GM21515 (cell line): Measurements from ENCODE around the gene CARNS1.

ENCODE experiments used
- ATAC-seq: cut with Tn5 transposase; IDR thresholded peaks from one replicate; pipeline ENCODE4 v1.9.1; 2021; ENCODE audit not compliant: unreplicated experiment

The CARNS1 gene

GRCh38 chr11:67415501-67416304 lies at the start of gene CARNS1:
Gene CARNS1, plus strand, starts transcription at chr11:67415678. Its CDS starts 522 bp downstream, at chr11:67416200.
- ATAC-seq: no peak

- ATAC-seq: no peak
Observed at GRCh38 chr11:67365736-67366444, 49.6 kb upstream of the CARNS1 start.

GRCh38 chr11:67366546-67366945 lies 48.9 kb upstream of the CARNS1 start:
- no peak for ATAC-seq

- ATAC-seq: no peak
Observed at GRCh38 chr11:67366961-67367760, 48.3 kb upstream of the CARNS1 start.

GRCh38 chr11:67367761-67368227 lies 47.7 kb upstream of the CARNS1 start:
- no peak for ATAC-seq

- no peak for ATAC-seq
Observed at GRCh38 chr11:67368621-67369020, 46.9 kb upstream of the CARNS1 start.

GRCh38 chr11:67369275-67369674 lies 46.2 kb upstream of the CARNS1 start:
- no peak for ATAC-seq

GRCh38 chr11:67369801-67370284 lies 45.6 kb upstream of the CARNS1 start:
- ATAC-seq: no peak

GRCh38 chr11:67370351-67371076 lies 45.0 kb upstream of the CARNS1 start:
- ATAC-seq: no peak

GRCh38 chr11:67371189-67371910 lies 44.1 kb upstream of the CARNS1 start:
- no peak for ATAC-seq

- ATAC-seq: no peak
Observed at GRCh38 chr11:67371911-67372320, 43.6 kb upstream of the CARNS1 start.

- ATAC-seq: no peak
Observed at GRCh38 chr11:67372321-67372992, 43.0 kb upstream of the CARNS1 start.

GRCh38 chr11:67372993-67373647 lies 42.4 kb upstream of the CARNS1 start, which contains the start of gene CLCF1:
Gene CLCF1, minus strand, starts transcription at chr11:67373598. Its CDS starts 59 bp downstream, at chr11:67373539.
- ATAC-seq: no peak

GRCh38 chr11:67373648-67374570 lies 41.6 kb upstream of the CARNS1 start:
- ATAC-seq: no peak

GRCh38 chr11:67374571-67375281 lies 40.8 kb upstream of the CARNS1 start:
- no peak for ATAC-seq

GRCh38 chr11:67375320-67376055 lies 40.0 kb upstream of the CARNS1 start:
- ATAC-seq: no peak
